Measurements from ENCODE around the gene AMER3.

DNA sequence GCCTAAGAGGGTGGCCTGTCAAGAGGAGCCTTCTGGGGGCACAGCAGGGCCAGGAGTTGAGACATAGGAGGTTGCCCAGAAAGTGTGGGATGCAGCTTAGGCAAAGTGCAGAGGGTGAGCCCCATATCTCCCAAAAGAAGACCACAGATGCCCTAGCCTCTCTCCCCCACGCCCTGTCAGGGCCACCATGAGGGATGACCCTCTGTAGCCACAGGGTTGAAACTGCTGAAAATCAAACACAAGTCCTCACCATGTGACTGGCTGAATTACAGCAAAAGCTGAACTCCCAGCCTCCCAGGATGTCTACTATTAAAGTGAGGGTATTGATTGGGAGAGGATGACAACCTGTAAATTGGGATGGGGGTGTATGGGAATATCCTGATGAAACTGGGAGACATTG is 44.0 kb downstream of the AMER3 start:
- TF ChIP-seq, protein P1, sequence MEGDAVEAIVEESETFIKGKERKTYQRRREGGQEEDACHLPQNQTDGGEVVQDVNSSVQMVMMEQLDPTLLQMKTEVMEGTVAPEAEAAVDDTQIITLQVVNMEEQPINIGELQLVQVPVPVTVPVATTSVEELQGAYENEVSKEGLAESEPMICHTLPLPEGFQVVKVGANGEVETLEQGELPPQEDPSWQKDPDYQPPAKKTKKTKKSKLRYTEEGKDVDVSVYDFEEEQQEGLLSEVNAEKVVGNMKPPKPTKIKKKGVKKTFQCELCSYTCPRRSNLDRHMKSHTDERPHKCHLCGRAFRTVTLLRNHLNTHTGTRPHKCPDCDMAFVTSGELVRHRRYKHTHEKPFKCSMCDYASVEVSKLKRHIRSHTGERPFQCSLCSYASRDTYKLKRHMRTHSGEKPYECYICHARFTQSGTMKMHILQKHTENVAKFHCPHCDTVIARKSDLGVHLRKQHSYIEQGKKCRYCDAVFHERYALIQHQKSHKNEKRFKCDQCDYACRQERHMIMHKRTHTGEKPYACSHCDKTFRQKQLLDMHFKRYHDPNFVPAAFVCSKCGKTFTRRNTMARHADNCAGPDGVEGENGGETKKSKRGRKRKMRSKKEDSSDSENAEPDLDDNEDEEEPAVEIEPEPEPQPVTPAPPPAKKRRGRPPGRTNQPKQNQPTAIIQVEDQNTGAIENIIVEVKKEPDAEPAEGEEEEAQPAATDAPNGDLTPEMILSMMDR (IDR thresholded peaks at IDR 0.05 in 8 of 11, conservative IDR thresholded peaks at IDR 0.05 in 3 of 11), result no peak
- TF ChIP-seq POLR2A (IDR thresholded peaks at IDR 0.05), result no peak
- no peak for TF ChIP-seq POLR2AphosphoS5 (IDR thresholded peaks at IDR 0.05)
